H9 (cell line): ENCODE measurements around the gene DZANK1. TPM values are rescaled to one million over a fixed set of nuclear protein-coding genes. Genes with fewer than 3 reads are reported as not detected.

Experiments
- DNase-seq: peaks from one replicate; pipeline ENCODE4 v3.0.0-alpha.2; 2017
- H2AFZ ChIP-seq: one replicate; pipeline ENCODE4 v1.6.1; 2013; ENCODE audit warnings: mild to moderate bottlenecking, low read length, control low read depth, moderate library complexity
- H2AK5ac ChIP-seq: 2 replicates; pipeline ENCODE4 v1.6.1; 2013; ENCODE audit warnings: low read length, control low read depth, mixed read lengths; ENCODE audit not compliant: insufficient read length
- H2BK120ac ChIP-seq: one replicate; pipeline ENCODE4 v1.6.1; 2013; ENCODE audit warnings: low read depth, mild to moderate bottlenecking, low read length, control low read depth, inconsistent platforms; ENCODE audit not compliant: poor library complexity, severe bottlenecking
- H2BK12ac ChIP-seq: 2 replicates; pipeline ENCODE4 v1.6.1; 2013; ENCODE audit warnings: low read length, control low read depth, mixed read lengths, low read depth; ENCODE audit not compliant: insufficient read length
- H2BK15ac ChIP-seq: 2 replicates; pipeline ENCODE4 v1.6.1; 2013; ENCODE audit warnings: low read depth, low read length, control low read depth
- H2BK20ac ChIP-seq: one replicate; pipeline ENCODE4 v1.6.1; 2013; ENCODE audit warnings: low read depth, mild to moderate bottlenecking, low read length, control low read depth, inconsistent platforms; ENCODE audit not compliant: poor library complexity, severe bottlenecking
- H2BK5ac ChIP-seq: 2 replicates; pipeline ENCODE4 v1.6.1; 2013; ENCODE audit warnings: low read length, control low read depth, mixed read lengths; ENCODE audit not compliant: insufficient read length
- H3K14ac ChIP-seq: 2 replicates; pipeline ENCODE4 v1.6.1; 2013; ENCODE audit warnings: low read length, control low read depth; ENCODE audit not compliant: insufficient read depth
- H3K18ac ChIP-seq: 2 replicates; pipeline ENCODE4 v1.6.1; 2013; ENCODE audit warnings: low read depth, mild to moderate bottlenecking, mixed read lengths, low read length, control low read depth; ENCODE audit not compliant: insufficient read length
- H3K23ac ChIP-seq: 2 replicates; pipeline ENCODE4 v1.6.1; 2013; ENCODE audit warnings: low read length, control low read depth, mixed read lengths, low read depth; ENCODE audit not compliant: insufficient read length
- H3K23me2 ChIP-seq: 2 replicates; pipeline ENCODE4 v1.6.1; 2013; ENCODE audit warnings: low read depth, mild to moderate bottlenecking, mixed read lengths, low read length, control low read depth; ENCODE audit not compliant: insufficient read length, poor library complexity, severe bottlenecking
- H3K27ac ChIP-seq: 2 replicates; pipeline ENCODE4 v1.5.1; 2013; ENCODE audit warnings: low read length, control low read depth, mixed read lengths, low read depth; ENCODE audit not compliant: insufficient read length
- H3K27me3 ChIP-seq: 2 replicates; pipeline ENCODE4 v1.6.1; 2013; ENCODE audit warnings: low read length, control low read depth, inconsistent platforms; ENCODE audit not compliant: insufficient read depth
- H3K4ac ChIP-seq: 2 replicates; pipeline ENCODE4 v1.6.1; 2013; ENCODE audit warnings: low read depth, mild to moderate bottlenecking, control low read depth, inconsistent platforms, low read length, moderate library complexity
- H3K4me1 ChIP-seq: 2 replicates; pipeline ENCODE4 v1.6.1; 2013; ENCODE audit warnings: low read length, control low read depth, inconsistent platforms; ENCODE audit not compliant: insufficient read depth
- H3K4me2 ChIP-seq: 2 replicates; pipeline ENCODE4 v1.6.1; 2013; ENCODE audit warnings: low read length, control low read depth, mixed read lengths; ENCODE audit not compliant: insufficient read length, insufficient read depth
- H3K56ac ChIP-seq: 2 replicates; pipeline ENCODE4 v1.6.1; 2013; ENCODE audit warnings: low read depth, mild to moderate bottlenecking, mixed read lengths, low read length, control low read depth; ENCODE audit not compliant: insufficient read length
- H3K79me1 ChIP-seq: 2 replicates; pipeline ENCODE4 v1.6.1; 2013; ENCODE audit warnings: low read depth, mild to moderate bottlenecking, moderate library complexity, low read length, control low read depth, inconsistent platforms; ENCODE audit not compliant: insufficient read depth, poor library complexity, severe bottlenecking
- H3K79me2 ChIP-seq: 2 replicates; pipeline ENCODE4 v1.6.1; 2013; ENCODE audit warnings: low read length, control low read depth, inconsistent platforms; ENCODE audit not compliant: insufficient read depth
- H3K9ac ChIP-seq: 2 replicates; pipeline ENCODE4 v1.6.1; 2013; ENCODE audit warnings: low read length, control low read depth, mixed read lengths; ENCODE audit not compliant: insufficient read length; ENCODE audit errors: extremely low read depth
- H3K9me3 ChIP-seq: one replicate; pipeline ENCODE4 v1.6.1; 2013; ENCODE audit warnings: low read depth, low read length, inconsistent platforms; ENCODE audit not compliant: control insufficient read depth
- H3T11ph ChIP-seq: one replicate; pipeline ENCODE4 v1.6.1; 2013; ENCODE audit warnings: mild to moderate bottlenecking, low read length, control low read depth, inconsistent platforms
- H4K20me1 ChIP-seq: one replicate; pipeline ENCODE4 v1.6.1; 2013; ENCODE audit not compliant: control insufficient read depth, insufficient read length, insufficient read depth
- H4K5ac ChIP-seq: 2 replicates; pipeline ENCODE4 v1.6.1; 2013; ENCODE audit warnings: low read depth, mild to moderate bottlenecking, mixed read lengths, low read length, control low read depth; ENCODE audit not compliant: insufficient read length
- H4K8ac ChIP-seq: replicated peaks from 2 replicates; pipeline ENCODE4 v1.6.1; 2013; ENCODE audit warnings: low read length, control low read depth, mixed read lengths, low read depth; ENCODE audit not compliant: insufficient read length
- H4K91ac ChIP-seq: 2 replicates; pipeline ENCODE4 v1.6.1; 2013; ENCODE audit warnings: low read depth, mild to moderate bottlenecking, moderate library complexity, mixed read lengths, low read length, control low read depth; ENCODE audit not compliant: insufficient read length
- H3K27ac Mint-ChIP-seq, 3 experiments: 2 replicates in 2 of 3; 3 replicates in 1 of 3; pipeline ENCODE4 v1.8.0; 2020 to 2021; ENCODE audit warnings: mixed read lengths in 3 of 3, mild to moderate bottlenecking in 1 of 3, moderate library complexity in 1 of 3
- H3K27me3 Mint-ChIP-seq: 2 replicates; pipeline ENCODE4 v1.8.0; 2021; ENCODE audit warnings: low read depth, mild to moderate bottlenecking, moderate library complexity, mixed read lengths
- H3K36me3 Mint-ChIP-seq, 3 experiments: 2 replicates in 2 of 3; 3 replicates in 1 of 3; pipeline ENCODE4 v1.8.0; 2020 to 2021; ENCODE audit warnings: low read depth in 3 of 3, mixed read lengths in 3 of 3; ENCODE audit not compliant: insufficient read depth in 1 of 3
- H3K4me1 Mint-ChIP-seq, 2 experiments: 2 replicates each; pipeline ENCODE4 v1.8.0; 2020; ENCODE audit warnings: mixed read lengths in 2 of 2
- H3K4me3 Mint-ChIP-seq, 2 experiments: 2 replicates in 1 of 2; 3 replicates in 1 of 2; pipeline ENCODE4 v1.8.0; 2020 to 2021; ENCODE audit warnings: mild to moderate bottlenecking in 2 of 2, mixed read lengths in 2 of 2, moderate library complexity in 1 of 2
- H3K9me3 Mint-ChIP-seq, 2 experiments: 2 replicates in 1 of 2; 3 replicates in 1 of 2; pipeline ENCODE4 v1.8.0; 2020; ENCODE audit warnings: mild to moderate bottlenecking in 2 of 2, mixed read lengths in 2 of 2, moderate library complexity in 1 of 2
- CTCF ChIP-seq: fragments of 200-600 bp; sonication (generic); conservative IDR thresholded peaks from 3 replicates; pipeline ENCODE4 v1.8.0; 2021; ENCODE audit warnings: antibody characterized with exemption, mild to moderate bottlenecking
- WGBS: extraction: QIAGEN DNeasy Blood & Tissue Kit; methylation state at CpG from one replicate; pipeline ENCODE4 v1.1.7; 2013; ENCODE audit warnings: missing lambda C conversion rate, low lambda C conversion rate, mixed read lengths; ENCODE audit not compliant: insufficient read length; ENCODE audit errors: extremely low coverage; 5-methylcytosine and 5-hydroxymethylcytosine counted together
- total RNA-seq: library from RNA; stranded (reverse); gene quantifications from 2 replicates; pipeline ENCODE4 v1.2.1, GENCODE V29; 2021

Gene DZANK1
- total RNA-seq, 1 experiment from 2014 or later, result 10.5 TPM

GRCh38 chr20:18416486-18416885 is 50.3 kb downstream of the DZANK1 start:
- no peaks in the 10 kb centered on the region for H3K79me1 ChIP-seq
- Mint-ChIP-seq H3K4me3 (no peak overlapping the region), H3K27me3 (no peaks in the 10 kb centered on the region), H3K36me3 (no peaks in the 10 kb centered on the region), H3K4me1 (peaks cover 21 to 22% of the 10 kb centered on the region in 2 experiments), H3K27ac (peak overlapping the region in 1 of 3 experiments; percentile 65; a peak in 1 of 7 replicates), H3K9me3 (no peaks in the 10 kb centered on the region)
- H3K4me2 ChIP-seq, result no peak overlapping the region
- H2BK20ac ChIP-seq, result no peak overlapping the region
- no peak overlapping the region for H2AK5ac ChIP-seq
- no peak overlapping the region for H3K23ac ChIP-seq
- H3K27ac ChIP-seq, result no peak overlapping the region
- no peak overlapping the region for H3K14ac ChIP-seq
- H3K79me2 ChIP-seq, result no peaks in the 10 kb centered on the region
- H2BK15ac ChIP-seq, result no peak overlapping the region
- H3K4ac ChIP-seq, result no peak overlapping the region
- H2BK5ac ChIP-seq, result no peak overlapping the region
- H2BK12ac ChIP-seq, result no peak overlapping the region
- DNase-seq, result no peak
- no peak overlapping the region for H3K9ac ChIP-seq
- H3K27me3 ChIP-seq, result no peaks in the 10 kb centered on the region
- no peaks in the 10 kb centered on the region for H4K20me1 ChIP-seq
- H3K23me2 ChIP-seq, result peaks cover 3% of the 10 kb centered on the region
- H4K91ac ChIP-seq, result no peak overlapping the region
- WGBS, result no CpG with 5 or more reads among the region's 5 CpGs
- peak overlapping the region; percentile 17 for H3K56ac ChIP-seq
- no peaks in the 10 kb centered on the region for H3K9me3 ChIP-seq
- no peak overlapping the region for H2AFZ ChIP-seq
- H3T11ph ChIP-seq, result no peak overlapping the region
- no peak overlapping the region for H4K8ac ChIP-seq
- H3K4me1 ChIP-seq, result no peaks in the 10 kb centered on the region; the same call in 1 of the 2 replicates
- H2BK120ac ChIP-seq, result no peak overlapping the region
- H4K5ac ChIP-seq, result no peak overlapping the region
- no peak overlapping the region for H3K18ac ChIP-seq
- no peak for TF ChIP-seq CTCF
